ENCODE data around the gene LDLRAD3. TPM values are rescaled to one million over a fixed set of nuclear protein-coding genes. Genes with fewer than 3 reads are reported as not detected.

LDLRAD3 gene
- polyA plus RNA-seq, 1 of the 3 experiments (the other 2 are of a cell fraction): 10.6 TPM

DNA sequence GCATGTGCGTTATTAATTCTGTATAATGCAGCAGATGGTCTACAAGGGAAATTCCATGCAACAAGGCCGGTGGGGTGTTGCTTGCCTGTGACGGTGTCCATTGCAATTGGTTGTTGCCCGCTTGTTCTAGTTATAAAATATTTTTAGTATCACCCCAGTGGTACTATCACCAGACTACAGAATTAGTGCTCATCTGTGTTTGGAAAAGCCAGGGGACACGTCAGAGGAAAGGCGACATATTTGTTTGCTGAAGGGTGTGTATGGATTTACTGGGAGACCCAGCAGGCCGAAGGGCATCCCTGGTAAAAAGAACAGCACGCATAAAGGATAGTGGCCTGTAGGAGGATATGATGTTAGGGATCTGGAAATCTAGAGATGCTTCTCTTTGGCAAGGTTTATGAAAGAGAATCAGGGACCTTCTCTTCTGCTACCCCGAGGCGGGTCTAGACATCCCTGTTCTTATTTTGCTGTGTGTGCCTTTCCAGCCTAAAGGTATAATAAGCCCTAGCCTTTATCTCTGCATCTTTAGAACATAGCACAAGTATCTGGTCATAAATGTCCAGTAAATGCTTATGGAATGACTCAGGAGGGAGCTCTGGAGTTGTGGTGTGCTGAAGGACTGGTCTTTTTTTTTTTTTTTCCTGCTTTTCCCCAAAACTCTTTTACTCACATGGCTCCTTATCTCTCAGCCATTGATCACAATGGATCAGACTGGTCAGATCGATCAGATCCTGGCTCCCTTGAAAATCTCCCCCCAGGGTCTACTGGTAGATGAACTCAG is 90.9 kb downstream of the LDLRAD3 start:
- no peaks in the 10 kb centered on the region for H3K9me3 ChIP-seq
- peak overlapping the region in 1 of 2 experiments; percentile 70; a peak in 3 of 4 replicates for H3K27ac ChIP-seq (ENCODE audit: low read depth in 2 of 2, low read length in 1 of 2)
- H3K9me2 ChIP-seq: no peaks in the 10 kb centered on the region
- H3K4me2 ChIP-seq: peak overlapping the region; percentile 20
- H2AFZ ChIP-seq (ENCODE audit: low read depth): no peak overlapping the region
- peaks cover 27% of the 10 kb centered on the region; the same call in 1 of the 2 replicates for H3K79me2 ChIP-seq (ENCODE audit: insufficient read depth)
- H3K36me3 ChIP-seq (replicated peaks in 1 of 2; ENCODE audit: control insufficient read depth in 1 of 2, insufficient read depth in 2 of 2, low read length in 1 of 2): peaks cover 0 to 2% of the 10 kb centered on the region in 2 experiments
- no peak overlapping the region for H3K4me3 ChIP-seq (ENCODE audit: low read depth in 2 of 2, low read length in 1 of 2)
- POLR2A ChIA-PET: no interaction called here
- no peaks in the 10 kb centered on the region for H3K27me3 ChIP-seq (ENCODE audit: insufficient read depth)
- peak; percentile 35 for DNase-seq
- peaks cover 4% of the 10 kb centered on the region for H3F3A ChIP-seq (replicated peaks; ENCODE audit: insufficient read depth)
- peaks cover 21 to 27% of the 10 kb centered on the region in 2 experiments for H3K4me1 ChIP-seq (ENCODE audit: control insufficient read depth in 1 of 2, insufficient read depth in 2 of 2, low read depth in 1 of 2, low read length in 1 of 2)
- H4K20me1 ChIP-seq (ENCODE audit: insufficient read depth): no peaks in the 10 kb centered on the region
- CTCF ChIA-PET: interaction anchor here (1.1 to 2.1 kb wide), 2 partner anchors 97 to 224 kb away, joined by 3 to 6 read pairs; no protein-coding TSS in a partner anchor
- 72% methylated on average over 11 of the region's 11 CpGs for WGBS (ENCODE audit: low lambda C conversion rate)
- H3K9ac ChIP-seq: no peak overlapping the region
- TF ChIP-seq RXRA (IDR thresholded peaks at IDR 0.05; ENCODE audit: borderline replicate concordance, low read depth) (no peak), MXI1 (IDR thresholded peaks at IDR 0.05; ENCODE audit: low read depth, low read length) (no peak), RAD21 (IDR thresholded peaks at IDR 0.05; ENCODE audit: low read length) (peak; percentile 29; the same call in 1 of the 2 replicates), POLR2AphosphoS5 (IDR thresholded peaks at IDR 0.05; ENCODE audit: low read depth, low read length) (peak; percentile 60; the same call in 1 of the 2 replicates), NFIC (IDR thresholded peaks at IDR 0.05; ENCODE audit: borderline replicate concordance) (peak; percentile 62; the same call in 1 of the 2 replicates), NRF1 (IDR thresholded peaks at IDR 0.05; ENCODE audit: low read depth, low read length) (0 out of 2 replicates have a peak, but pooled peaks have one; percentile 3), FOSL2 (IDR thresholded peaks at IDR 0.05; ENCODE audit: borderline replicate concordance, low read depth) (peak; percentile 96), TCF12 (IDR thresholded peaks at IDR 0.05) (peak; percentile 88), FOXM1 (IDR thresholded peaks at IDR 0.05; ENCODE audit: low read depth) (0 out of 2 replicates have a peak, but pooled peaks have one; percentile 53), JUND (IDR thresholded peaks at IDR 0.05) (peak; percentile 98), SIN3A (IDR thresholded peaks at IDR 0.05; ENCODE audit: borderline replicate concordance, low read depth, low read length) (0 out of 2 replicates have a peak, but pooled peaks have one; percentile 28), TEAD4 (IDR thresholded peaks at IDR 0.05; ENCODE audit: borderline replicate concordance, insufficient read depth) (peak; percentile 84), TAF1 (IDR thresholded peaks at IDR 0.05; ENCODE audit: borderline replicate concordance, low read depth, low read length) (no peak), EP300 (IDR thresholded peaks at IDR 0.05; ENCODE audit: borderline replicate concordance in 1 of 2, low read depth in 1 of 2, low read length in 1 of 2) (peak in 1 of 2 experiments; percentile 82; a peak in 2 of 4 replicates), GATA2 (CRISPR knock-in tag; IDR thresholded peaks at IDR 0.05) (no peak)
- TF ChIP-seq, protein P1, sequence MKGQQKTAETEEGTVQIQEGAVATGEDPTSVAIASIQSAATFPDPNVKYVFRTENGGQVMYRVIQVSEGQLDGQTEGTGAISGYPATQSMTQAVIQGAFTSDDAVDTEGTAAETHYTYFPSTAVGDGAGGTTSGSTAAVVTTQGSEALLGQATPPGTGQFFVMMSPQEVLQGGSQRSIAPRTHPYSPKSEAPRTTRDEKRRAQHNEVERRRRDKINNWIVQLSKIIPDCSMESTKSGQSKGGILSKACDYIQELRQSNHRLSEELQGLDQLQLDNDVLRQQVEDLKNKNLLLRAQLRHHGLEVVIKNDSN (IDR thresholded peaks at IDR 0.05; ENCODE audit: borderline replicate concordance, low read depth): no peak
- TF ChIP-seq, protein P2, sequence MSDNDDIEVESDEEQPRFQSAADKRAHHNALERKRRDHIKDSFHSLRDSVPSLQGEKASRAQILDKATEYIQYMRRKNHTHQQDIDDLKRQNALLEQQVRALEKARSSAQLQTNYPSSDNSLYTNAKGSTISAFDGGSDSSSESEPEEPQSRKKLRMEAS (IDR thresholded peaks at IDR 0.05; ENCODE audit: low read depth): peak; percentile 71; the same call in 1 of the 2 replicates
- TF ChIP-seq, protein P3, sequence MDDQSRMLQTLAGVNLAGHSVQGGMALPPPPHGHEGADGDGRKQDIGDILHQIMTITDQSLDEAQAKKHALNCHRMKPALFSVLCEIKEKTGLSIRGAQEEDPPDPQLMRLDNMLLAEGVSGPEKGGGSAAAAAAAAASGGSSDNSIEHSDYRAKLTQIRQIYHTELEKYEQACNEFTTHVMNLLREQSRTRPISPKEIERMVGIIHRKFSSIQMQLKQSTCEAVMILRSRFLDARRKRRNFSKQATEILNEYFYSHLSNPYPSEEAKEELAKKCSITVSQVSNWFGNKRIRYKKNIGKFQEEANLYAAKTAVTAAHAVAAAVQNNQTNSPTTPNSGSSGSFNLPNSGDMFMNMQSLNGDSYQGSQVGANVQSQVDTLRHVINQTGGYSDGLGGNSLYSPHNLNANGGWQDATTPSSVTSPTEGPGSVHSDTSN (IDR thresholded peaks at IDR 0.05): peak; percentile 63

Data from SK-N-SH (cell line).